ENCODE measurements around the gene ZNF609.

DNA sequence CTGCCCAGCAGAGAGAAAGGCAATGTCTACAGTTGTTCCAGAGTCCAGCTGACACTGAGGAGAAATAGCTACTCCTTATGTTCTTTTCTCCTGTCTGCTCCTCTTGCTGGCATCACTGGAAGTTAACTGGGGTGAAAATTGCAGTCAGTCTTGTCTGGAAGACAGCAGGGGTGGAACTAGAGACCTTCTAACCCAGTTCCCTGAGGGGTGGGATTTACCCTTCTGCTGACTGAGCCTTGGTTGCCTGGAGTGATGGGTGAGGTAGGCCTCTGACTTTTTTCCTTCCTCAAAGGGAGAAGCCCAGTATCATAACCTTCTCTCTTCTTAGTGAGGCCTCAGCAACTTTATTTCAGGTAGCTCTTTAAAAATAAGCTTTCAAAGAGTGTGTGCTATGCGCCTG lies 16.2 kb downstream of the ZNF609 start:
- TF ChIP-seq, protein P1, sequence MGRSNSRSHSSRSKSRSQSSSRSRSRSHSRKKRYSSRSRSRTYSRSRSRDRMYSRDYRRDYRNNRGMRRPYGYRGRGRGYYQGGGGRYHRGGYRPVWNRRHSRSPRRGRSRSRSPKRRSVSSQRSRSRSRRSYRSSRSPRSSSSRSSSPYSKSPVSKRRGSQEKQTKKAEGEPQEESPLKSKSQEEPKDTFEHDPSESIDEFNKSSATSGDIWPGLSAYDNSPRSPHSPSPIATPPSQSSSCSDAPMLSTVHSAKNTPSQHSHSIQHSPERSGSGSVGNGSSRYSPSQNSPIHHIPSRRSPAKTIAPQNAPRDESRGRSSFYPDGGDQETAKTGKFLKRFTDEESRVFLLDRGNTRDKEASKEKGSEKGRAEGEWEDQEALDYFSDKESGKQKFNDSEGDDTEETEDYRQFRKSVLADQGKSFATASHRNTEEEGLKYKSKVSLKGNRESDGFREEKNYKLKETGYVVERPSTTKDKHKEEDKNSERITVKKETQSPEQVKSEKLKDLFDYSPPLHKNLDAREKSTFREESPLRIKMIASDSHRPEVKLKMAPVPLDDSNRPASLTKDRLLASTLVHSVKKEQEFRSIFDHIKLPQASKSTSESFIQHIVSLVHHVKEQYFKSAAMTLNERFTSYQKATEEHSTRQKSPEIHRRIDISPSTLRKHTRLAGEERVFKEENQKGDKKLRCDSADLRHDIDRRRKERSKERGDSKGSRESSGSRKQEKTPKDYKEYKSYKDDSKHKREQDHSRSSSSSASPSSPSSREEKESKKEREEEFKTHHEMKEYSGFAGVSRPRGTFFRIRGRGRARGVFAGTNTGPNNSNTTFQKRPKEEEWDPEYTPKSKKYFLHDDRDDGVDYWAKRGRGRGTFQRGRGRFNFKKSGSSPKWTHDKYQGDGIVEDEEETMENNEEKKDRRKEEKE (IDR thresholded peaks at IDR 0.05) = no peak
- TF ChIP-seq, protein P2, sequence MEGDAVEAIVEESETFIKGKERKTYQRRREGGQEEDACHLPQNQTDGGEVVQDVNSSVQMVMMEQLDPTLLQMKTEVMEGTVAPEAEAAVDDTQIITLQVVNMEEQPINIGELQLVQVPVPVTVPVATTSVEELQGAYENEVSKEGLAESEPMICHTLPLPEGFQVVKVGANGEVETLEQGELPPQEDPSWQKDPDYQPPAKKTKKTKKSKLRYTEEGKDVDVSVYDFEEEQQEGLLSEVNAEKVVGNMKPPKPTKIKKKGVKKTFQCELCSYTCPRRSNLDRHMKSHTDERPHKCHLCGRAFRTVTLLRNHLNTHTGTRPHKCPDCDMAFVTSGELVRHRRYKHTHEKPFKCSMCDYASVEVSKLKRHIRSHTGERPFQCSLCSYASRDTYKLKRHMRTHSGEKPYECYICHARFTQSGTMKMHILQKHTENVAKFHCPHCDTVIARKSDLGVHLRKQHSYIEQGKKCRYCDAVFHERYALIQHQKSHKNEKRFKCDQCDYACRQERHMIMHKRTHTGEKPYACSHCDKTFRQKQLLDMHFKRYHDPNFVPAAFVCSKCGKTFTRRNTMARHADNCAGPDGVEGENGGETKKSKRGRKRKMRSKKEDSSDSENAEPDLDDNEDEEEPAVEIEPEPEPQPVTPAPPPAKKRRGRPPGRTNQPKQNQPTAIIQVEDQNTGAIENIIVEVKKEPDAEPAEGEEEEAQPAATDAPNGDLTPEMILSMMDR (IDR thresholded peaks at IDR 0.05 in 2 of 3, conservative IDR thresholded peaks at IDR 0.05 in 1 of 3; ENCODE audit: control insufficient read depth in 2 of 3, extremely low read depth in 1 of 3, insufficient read depth in 1 of 3, low read depth in 3 of 3, low read length in 3 of 3) = no peak
- TF ChIP-seq CHD1 (IDR thresholded peaks at IDR 0.05; ENCODE audit: low read depth, low read length) (no peak), MYC (IDR thresholded peaks at IDR 0.05; ENCODE audit: insufficient read depth, insufficient read length, insufficient replicate concordance, low read length, severe bottlenecking) (no peak), POLR2A (IDR thresholded peaks at IDR 0.05; ENCODE audit: low read depth, low read length) (no peak), MXI1 (IDR thresholded peaks at IDR 0.05; ENCODE audit: low read depth, low read length) (no peak), NR2F1 (conservative IDR thresholded peaks at IDR 0.05) (no peak), GABPA (IDR thresholded peaks at IDR 0.05; ENCODE audit: low read depth) (no peak), POLR2AphosphoS5 (IDR thresholded peaks at IDR 0.05; ENCODE audit: low read length) (no peak)
